Measurements from ENCODE around the gene BLOC1S4.

The BLOC1S4 gene

GRCh38 chr4:6699388-6699787, 16.6 kb upstream of the BLOC1S4 start:
- Mint-ChIP-seq H3K4me3 (peak overlapping the region; percentile 19), H3K9me3 (no peaks in the 10 kb centered on the region), H3K27ac (peak overlapping the region; percentile 83), H3K36me3 (ENCODE audit: low read depth) (peaks cover 32% of the 10 kb centered on the region), H3K27me3 (ENCODE audit: low read depth) (no peaks in the 10 kb centered on the region), H3K4me1 (ENCODE audit: low read depth) (peaks cover 54% of the 10 kb centered on the region)

- Mint-ChIP-seq H3K27ac (peak overlapping the region; percentile 83), H3K36me3 (ENCODE audit: low read depth) (peaks cover 35% of the 10 kb centered on the region), H3K27me3 (ENCODE audit: low read depth) (no peaks in the 10 kb centered on the region), H3K4me1 (ENCODE audit: low read depth) (peaks cover 54% of the 10 kb centered on the region), H3K4me3 (no peak overlapping the region), H3K9me3 (no peaks in the 10 kb centered on the region)
Measured at GRCh38 chr4:6699903-6700302, 16.1 kb upstream of the BLOC1S4 start.

GRCh38 chr4:6701371-6701770, 14.6 kb upstream of the BLOC1S4 start:
- Mint-ChIP-seq H3K27me3 (ENCODE audit: low read depth) (no peaks in the 10 kb centered on the region), H3K27ac (no peak overlapping the region), H3K4me1 (ENCODE audit: low read depth) (peaks cover 54% of the 10 kb centered on the region), H3K4me3 (no peak overlapping the region), H3K9me3 (no peaks in the 10 kb centered on the region), H3K36me3 (ENCODE audit: low read depth) (peaks cover 47% of the 10 kb centered on the region)

DNA sequence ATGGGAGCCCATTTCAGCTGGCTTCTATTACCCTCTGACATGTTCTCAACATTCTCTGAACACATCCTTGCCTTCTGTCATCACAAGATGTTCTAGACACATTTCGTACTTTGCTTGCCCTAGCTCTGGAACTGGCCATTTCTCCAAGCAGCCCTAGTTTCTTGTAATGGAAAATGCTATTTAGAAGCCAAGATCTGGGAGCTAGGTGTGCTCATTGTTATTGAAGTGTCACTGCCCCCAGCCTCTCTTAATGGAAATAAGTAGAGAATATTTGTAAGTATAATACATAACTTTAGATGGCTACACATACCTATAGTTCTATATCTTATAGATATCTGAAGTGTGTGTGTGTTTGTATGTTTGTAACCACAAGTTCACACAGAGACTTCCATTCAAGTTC, 13.2 kb upstream of the BLOC1S4 start:
- no peak overlapping the region for H3K4me3 Mint-ChIP-seq
- no peaks in the 10 kb centered on the region for H3K9me3 Mint-ChIP-seq
- H3K27ac Mint-ChIP-seq = no peak overlapping the region
- peaks cover 55% of the 10 kb centered on the region for H3K36me3 Mint-ChIP-seq (ENCODE audit: low read depth)
- H3K4me1 Mint-ChIP-seq (ENCODE audit: low read depth) = peaks cover 55% of the 10 kb centered on the region
- no peaks in the 10 kb centered on the region for H3K27me3 Mint-ChIP-seq (ENCODE audit: low read depth)

GRCh38 chr4:6703786-6704185, 12.2 kb upstream of the BLOC1S4 start:
- Mint-ChIP-seq H3K4me1 (ENCODE audit: low read depth) (peaks cover 60% of the 10 kb centered on the region), H3K4me3 (no peak overlapping the region), H3K27ac (peak overlapping the region; percentile 43), H3K27me3 (ENCODE audit: low read depth) (no peaks in the 10 kb centered on the region), H3K9me3 (no peaks in the 10 kb centered on the region), H3K36me3 (ENCODE audit: low read depth) (peaks cover 61% of the 10 kb centered on the region)

DNA sequence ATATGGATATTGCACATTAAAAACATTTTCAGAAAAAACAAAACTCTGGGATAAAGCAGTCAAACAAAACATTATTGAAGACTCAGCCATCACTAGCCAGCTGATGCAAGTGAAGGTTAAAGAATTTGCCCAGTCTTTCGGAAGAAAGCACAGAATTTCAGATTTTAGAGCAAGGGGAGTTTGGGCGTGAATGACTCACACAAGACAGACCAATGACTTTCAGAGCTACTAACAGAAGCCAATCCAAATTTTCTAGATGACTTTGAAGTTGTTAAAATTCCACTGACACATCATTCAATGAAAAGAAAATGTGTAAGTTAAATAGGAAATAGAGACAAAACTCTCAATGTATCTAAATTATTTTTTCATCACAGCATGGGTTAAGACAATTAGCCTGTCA, 10.3 kb upstream of the BLOC1S4 start:
- H3K27ac Mint-ChIP-seq = no peak overlapping the region
- H3K27me3 Mint-ChIP-seq (ENCODE audit: low read depth) = no peaks in the 10 kb centered on the region
- peaks cover 51% of the 10 kb centered on the region for H3K4me1 Mint-ChIP-seq (ENCODE audit: low read depth)
- peaks cover 63% of the 10 kb centered on the region for H3K36me3 Mint-ChIP-seq (ENCODE audit: low read depth)
- H3K4me3 Mint-ChIP-seq = peak overlapping the region; percentile 32
- H3K9me3 Mint-ChIP-seq = peaks cover under 1% of the 10 kb centered on the region

GRCh38 chr4:6706173-6706572, 9.8 kb upstream of the BLOC1S4 start:
- Mint-ChIP-seq H3K4me3 (no peak overlapping the region), H3K9me3 (peaks cover 5% of the 10 kb centered on the region), H3K27me3 (ENCODE audit: low read depth) (no peaks in the 10 kb centered on the region), H3K36me3 (ENCODE audit: low read depth) (peaks cover 66% of the 10 kb centered on the region), H3K4me1 (ENCODE audit: low read depth) (peaks cover 54% of the 10 kb centered on the region), H3K27ac (no peak overlapping the region)

- peak within 1 kb of the TSS; percentile 95 for H3K27ac Mint-ChIP-seq
- peaks cover 48% of the 10 kb centered on the region for H3K36me3 Mint-ChIP-seq (ENCODE audit: low read depth)
- H3K27me3 Mint-ChIP-seq (ENCODE audit: low read depth) = peaks cover 6% of the 10 kb centered on the region
- peak within 1 kb of the TSS; percentile 99 for H3K4me3 Mint-ChIP-seq
- peaks cover 47% of the 10 kb centered on the region for H3K4me1 Mint-ChIP-seq (ENCODE audit: low read depth)
- H3K9me3 Mint-ChIP-seq = peaks cover 9% of the 10 kb centered on the region
Measured at GRCh38 chr4:6709230-6710114, 6.5 kb upstream of the BLOC1S4 start, which contains the start of gene MRFAP1L1. Gene MRFAP1L1 (minus strand): TSS chr4:6709865. CDS start chr4:6709629, 236 bp downstream.

GRCh38 chr4:6710282-6710681, 5.7 kb upstream of the BLOC1S4 start:
- peak overlapping the region; percentile 99 for H3K4me3 Mint-ChIP-seq
- peaks cover 40% of the 10 kb centered on the region for H3K36me3 Mint-ChIP-seq (ENCODE audit: low read depth)
- peaks cover 41% of the 10 kb centered on the region for H3K4me1 Mint-ChIP-seq (ENCODE audit: low read depth)
- H3K27ac Mint-ChIP-seq = peak overlapping the region; percentile 95
- H3K27me3 Mint-ChIP-seq (ENCODE audit: low read depth) = peaks cover 6% of the 10 kb centered on the region
- peaks cover 9% of the 10 kb centered on the region for H3K9me3 Mint-ChIP-seq

GRCh38 chr4:6710996-6711395, 5.0 kb upstream of the BLOC1S4 start:
- no peak overlapping the region for H3K4me3 Mint-ChIP-seq
- H3K4me1 Mint-ChIP-seq (ENCODE audit: low read depth) = peaks cover 39% of the 10 kb centered on the region
- peaks cover 9% of the 10 kb centered on the region for H3K9me3 Mint-ChIP-seq
- H3K27ac Mint-ChIP-seq = no peak overlapping the region
- peaks cover 10% of the 10 kb centered on the region for H3K27me3 Mint-ChIP-seq (ENCODE audit: low read depth)
- peaks cover 36% of the 10 kb centered on the region for H3K36me3 Mint-ChIP-seq (ENCODE audit: low read depth)

DNA sequence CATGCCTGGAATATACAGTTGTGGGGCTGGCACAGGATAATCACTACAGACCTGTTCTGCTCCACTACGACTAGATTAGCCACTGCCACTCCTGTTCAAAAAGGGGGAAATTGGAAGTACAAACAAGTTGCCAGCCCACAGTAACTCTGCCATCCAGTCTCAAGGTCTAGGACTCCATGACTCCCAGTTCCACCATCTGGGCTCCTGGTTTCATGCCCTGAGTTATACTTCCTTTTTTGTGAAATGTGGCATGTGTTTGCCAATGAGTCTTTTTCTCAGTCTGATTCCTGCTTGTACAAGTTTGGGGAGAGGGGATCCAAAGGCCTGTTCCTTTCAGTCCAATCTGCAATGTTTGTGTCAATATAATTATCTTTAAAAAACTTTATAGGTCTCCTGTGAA, 1.0 kb upstream of the BLOC1S4 start:
- H3K9me3 Mint-ChIP-seq = peaks cover 9% of the 10 kb centered on the region
- no peak overlapping the region for H3K4me3 Mint-ChIP-seq
- H3K27ac Mint-ChIP-seq = no peak overlapping the region
- H3K27me3 Mint-ChIP-seq (ENCODE audit: low read depth) = peaks cover 10% of the 10 kb centered on the region
- H3K36me3 Mint-ChIP-seq (ENCODE audit: low read depth) = peaks cover 15% of the 10 kb centered on the region
- H3K4me1 Mint-ChIP-seq (ENCODE audit: low read depth) = peaks cover 28% of the 10 kb centered on the region

DNA sequence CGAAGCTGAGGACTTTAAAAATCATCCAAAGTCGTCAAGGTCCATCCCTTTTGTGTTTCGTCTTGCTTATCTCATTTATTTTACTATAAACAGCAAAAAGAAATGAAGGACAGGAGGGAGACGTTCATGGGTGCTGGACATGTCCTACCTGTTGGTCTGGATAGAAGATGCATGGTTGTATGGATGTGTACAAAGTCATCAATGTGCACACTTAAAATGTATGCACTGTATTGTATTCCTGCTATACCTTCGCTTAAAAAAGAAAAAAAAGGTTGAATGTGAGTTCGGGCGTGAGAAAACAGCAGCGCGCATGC, 313 bp upstream of the BLOC1S4 start:
- Mint-ChIP-seq H3K4me1 (ENCODE audit: low read depth) (peaks cover 26% of the 10 kb centered on the region), H3K27me3 (ENCODE audit: low read depth) (peaks cover 10% of the 10 kb centered on the region), H3K9me3 (peaks cover 8% of the 10 kb centered on the region), H3K27ac (peak overlapping the region; percentile 94), H3K4me3 (peak overlapping the region; percentile 91), H3K36me3 (ENCODE audit: low read depth) (peaks cover 14% of the 10 kb centered on the region)

DNA sequence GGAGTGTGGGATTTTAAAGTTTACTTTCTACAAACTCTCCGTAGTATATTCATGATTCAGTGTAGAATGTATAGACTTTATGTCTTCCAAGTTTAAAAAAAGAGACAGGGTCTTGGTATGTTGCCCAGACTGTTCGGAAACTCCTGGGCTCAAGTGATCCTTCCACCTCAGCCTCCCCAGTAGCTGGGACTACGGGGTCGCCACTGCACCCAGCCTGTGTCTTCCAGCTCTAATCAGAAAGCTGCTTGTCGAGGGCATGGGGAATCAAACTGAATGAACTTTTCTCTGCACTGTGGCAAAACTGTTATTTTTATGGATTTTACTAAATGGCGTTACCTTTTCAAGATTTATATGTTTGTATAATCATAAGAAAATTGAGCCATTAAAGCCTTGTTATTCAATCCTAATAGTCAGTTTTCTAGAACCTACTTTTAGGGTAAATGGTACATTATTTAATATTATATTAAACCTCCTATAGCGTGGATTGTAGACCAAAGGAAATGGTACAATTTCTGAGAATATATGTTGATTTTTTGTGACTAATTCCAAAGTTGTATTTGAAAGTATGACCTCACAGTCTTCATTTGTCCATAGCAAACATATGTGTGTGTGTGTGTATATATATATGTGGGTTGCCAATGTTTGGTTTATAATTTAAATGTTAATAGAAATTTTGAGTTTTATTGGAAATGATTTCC, 1.1 kb downstream of the BLOC1S4 start:
- peak overlapping the region; percentile 81 for H3K27ac Mint-ChIP-seq
- peaks cover 11% of the 10 kb centered on the region for H3K36me3 Mint-ChIP-seq (ENCODE audit: low read depth)
- H3K27me3 Mint-ChIP-seq (ENCODE audit: low read depth) = peaks cover 6% of the 10 kb centered on the region
- peaks cover 22% of the 10 kb centered on the region for H3K4me1 Mint-ChIP-seq (ENCODE audit: low read depth)
- H3K4me3 Mint-ChIP-seq = peak overlapping the region; percentile 91
- H3K9me3 Mint-ChIP-seq = peaks cover 4% of the 10 kb centered on the region

DNA sequence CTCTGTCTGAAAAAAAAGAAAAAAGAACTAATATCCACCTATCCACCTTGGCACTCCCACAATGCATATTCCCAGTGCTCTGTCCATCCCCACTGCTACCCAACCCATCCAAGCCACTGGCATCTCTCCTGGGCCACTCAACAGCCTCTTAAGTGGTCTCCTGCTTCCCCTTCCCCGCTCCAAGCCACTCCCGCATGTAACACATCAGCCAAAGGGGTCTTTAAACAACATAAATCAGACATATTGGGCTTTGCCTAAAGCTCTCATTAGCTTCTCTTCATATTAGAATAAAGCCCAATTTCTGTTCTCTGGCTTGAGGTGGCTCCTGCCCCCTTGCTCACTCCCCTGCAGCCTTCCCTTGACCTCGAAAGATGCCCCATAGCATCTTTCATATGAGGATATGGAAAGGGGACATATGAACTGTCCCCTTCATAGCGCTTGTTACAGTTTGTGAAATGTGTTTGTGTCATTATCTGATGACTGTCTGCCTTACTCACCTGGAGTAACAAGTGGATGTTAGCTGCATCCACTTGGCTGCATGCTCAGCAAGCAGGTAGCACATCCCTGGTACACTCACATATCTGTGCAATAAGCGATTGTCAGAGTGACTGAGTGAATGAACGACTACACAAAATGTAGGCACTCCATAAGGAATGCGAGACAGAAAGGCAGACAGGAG, 3.1 kb downstream of the BLOC1S4 start:
- Mint-ChIP-seq H3K4me1 (ENCODE audit: low read depth) (peaks cover 22% of the 10 kb centered on the region), H3K27me3 (ENCODE audit: low read depth) (peaks cover 6% of the 10 kb centered on the region), H3K9me3 (no peaks in the 10 kb centered on the region), H3K36me3 (ENCODE audit: low read depth) (peaks cover 11% of the 10 kb centered on the region), H3K4me3 (peak overlapping the region; percentile 39), H3K27ac (no peak overlapping the region)
